ENCODE data around the gene ARHGEF39. TPM values are rescaled to one million over a fixed set of nuclear protein-coding genes. Genes with fewer than 3 reads are reported as not detected.

Gene ARHGEF39
- total and polyA plus RNA-seq, 7 donors = 0.07 to 0.79 (median 0.20) TPM; not detected in 1

DNA sequence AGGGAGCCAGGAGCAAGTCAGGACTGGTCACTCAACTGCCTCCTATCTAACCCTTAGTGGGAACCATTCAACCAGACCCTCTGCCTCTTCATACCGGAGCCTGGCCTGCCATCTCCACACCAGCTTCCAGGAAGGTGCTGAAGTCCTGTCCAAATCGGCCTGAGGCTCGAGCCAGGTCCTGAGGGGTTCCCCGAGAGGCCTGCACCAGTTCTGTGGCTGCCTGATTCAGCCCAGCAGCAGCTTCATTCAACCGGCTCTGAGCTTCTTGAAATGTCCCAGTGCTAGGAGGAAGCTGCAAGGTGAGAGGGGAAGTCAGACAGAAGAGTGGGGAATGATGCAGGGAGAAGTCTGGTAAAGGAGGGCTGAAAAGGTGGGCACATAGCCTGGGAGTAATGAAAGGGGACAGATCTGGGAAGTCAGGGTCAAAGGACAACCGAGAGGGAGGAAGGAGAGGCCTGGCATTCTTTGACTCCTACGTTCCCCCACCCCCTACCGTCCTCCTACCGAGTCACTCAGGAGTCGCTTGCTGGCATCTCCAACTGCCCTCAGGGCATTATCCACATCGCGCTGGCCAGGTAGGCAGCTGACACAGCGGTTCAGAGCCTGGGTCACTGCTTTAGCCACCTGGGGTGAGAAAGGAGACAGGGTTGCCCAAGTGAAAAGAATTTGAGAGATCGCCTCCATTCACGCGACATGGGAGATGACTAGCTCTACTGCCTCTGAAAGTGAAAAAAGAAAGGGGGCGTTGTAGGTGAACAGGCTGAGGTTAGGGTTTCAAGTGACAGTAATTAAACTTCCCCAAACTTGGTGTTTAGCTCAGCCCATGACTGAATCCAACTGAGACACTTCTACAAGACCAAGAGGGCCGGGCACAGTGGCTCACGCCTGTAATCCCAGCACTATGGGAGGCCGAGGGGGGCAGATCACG, 46.8 kb upstream of the ARHGEF39 start:
- no peak for ATAC-seq
- intact Hi-C loops (cut with DNase I) = no loop called here
- no peak for DNase-seq

GRCh38 chr9:35710818-35711500, 46.0 kb upstream of the ARHGEF39 start:
- Histone ChIP-seq H3K27me3 (ENCODE audit: insufficient read depth in 3 of 3, low read length in 2 of 3) (no peaks in the 10 kb centered on the region), H3K4me3 (no peak overlapping the region), H3K4me1 (no peaks in the 10 kb centered on the region), H3K27ac (no peak overlapping the region), H3K9me3 (no peaks in the 10 kb centered on the region), H3K36me3 (ENCODE audit: insufficient read depth in 1 of 2, low read depth in 1 of 2) (peaks cover 30 to 99% of the 10 kb centered on the region in 2 donors)
- intact Hi-C loops (cut with DNase I) = no loop called here
- WGBS, 3 donors = 63 to 84% (median 64%) methylated on average over 7 of the region's 7 CpGs
- DNase-seq = no peak
- TF ChIP-seq, protein P1, sequence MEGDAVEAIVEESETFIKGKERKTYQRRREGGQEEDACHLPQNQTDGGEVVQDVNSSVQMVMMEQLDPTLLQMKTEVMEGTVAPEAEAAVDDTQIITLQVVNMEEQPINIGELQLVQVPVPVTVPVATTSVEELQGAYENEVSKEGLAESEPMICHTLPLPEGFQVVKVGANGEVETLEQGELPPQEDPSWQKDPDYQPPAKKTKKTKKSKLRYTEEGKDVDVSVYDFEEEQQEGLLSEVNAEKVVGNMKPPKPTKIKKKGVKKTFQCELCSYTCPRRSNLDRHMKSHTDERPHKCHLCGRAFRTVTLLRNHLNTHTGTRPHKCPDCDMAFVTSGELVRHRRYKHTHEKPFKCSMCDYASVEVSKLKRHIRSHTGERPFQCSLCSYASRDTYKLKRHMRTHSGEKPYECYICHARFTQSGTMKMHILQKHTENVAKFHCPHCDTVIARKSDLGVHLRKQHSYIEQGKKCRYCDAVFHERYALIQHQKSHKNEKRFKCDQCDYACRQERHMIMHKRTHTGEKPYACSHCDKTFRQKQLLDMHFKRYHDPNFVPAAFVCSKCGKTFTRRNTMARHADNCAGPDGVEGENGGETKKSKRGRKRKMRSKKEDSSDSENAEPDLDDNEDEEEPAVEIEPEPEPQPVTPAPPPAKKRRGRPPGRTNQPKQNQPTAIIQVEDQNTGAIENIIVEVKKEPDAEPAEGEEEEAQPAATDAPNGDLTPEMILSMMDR (IDR thresholded peaks at IDR 0.05) = no peak
- no peak for ATAC-seq

More for the DNA sequence above, 46.8 kb upstream of the ARHGEF39 start:
- WGBS, 3 donors = 87 to 88% (median 87%) methylated on average over 21 of the region's 21 CpGs
- Histone ChIP-seq H3K4me1 (no peaks in the 10 kb centered on the region), H3K4me3 (no peak overlapping the region), H3K36me3 (ENCODE audit: insufficient read depth in 1 of 2, low read depth in 1 of 2) (peaks cover 28 to 99% of the 10 kb centered on the region in 2 donors), H3K9me3 (no peaks in the 10 kb centered on the region), H3K27me3 (ENCODE audit: insufficient read depth in 3 of 3, low read length in 2 of 3) (no peaks in the 10 kb centered on the region), H3K27ac (no peak overlapping the region)
- TF ChIP-seq, protein P1 (IDR thresholded peaks at IDR 0.05) = no peak

GRCh38 chr9:35708146-35708545, 43.2 kb upstream of the ARHGEF39 start:
- no peak overlapping the region for H3K4me3 ChIP-seq
- H3K27ac ChIP-seq = no peak overlapping the region
- intact Hi-C loops (cut with DNase I) = loop anchor here in 1 of 2 donors (10.0 kb wide), 1 partner anchor 303 kb away; no protein-coding TSS in a partner anchor
- no peaks in the 10 kb centered on the region for H3K27me3 ChIP-seq (ENCODE audit: insufficient read depth in 3 of 3, low read length in 2 of 3)
- ATAC-seq = no peak
- TF ChIP-seq, protein P1 (IDR thresholded peaks at IDR 0.05) = no peak
- peaks cover 20 to 99% of the 10 kb centered on the region in 2 donors for H3K36me3 ChIP-seq (ENCODE audit: insufficient read depth in 1 of 2, low read depth in 1 of 2)
- DNase-seq = no peak
- no peaks in the 10 kb centered on the region for H3K9me3 ChIP-seq
- H3K4me1 ChIP-seq = no peaks in the 10 kb centered on the region
- WGBS, 3 donors = 93 to 96% (median 93%) methylated on average over 4 of the region's 4 CpGs

DNA sequence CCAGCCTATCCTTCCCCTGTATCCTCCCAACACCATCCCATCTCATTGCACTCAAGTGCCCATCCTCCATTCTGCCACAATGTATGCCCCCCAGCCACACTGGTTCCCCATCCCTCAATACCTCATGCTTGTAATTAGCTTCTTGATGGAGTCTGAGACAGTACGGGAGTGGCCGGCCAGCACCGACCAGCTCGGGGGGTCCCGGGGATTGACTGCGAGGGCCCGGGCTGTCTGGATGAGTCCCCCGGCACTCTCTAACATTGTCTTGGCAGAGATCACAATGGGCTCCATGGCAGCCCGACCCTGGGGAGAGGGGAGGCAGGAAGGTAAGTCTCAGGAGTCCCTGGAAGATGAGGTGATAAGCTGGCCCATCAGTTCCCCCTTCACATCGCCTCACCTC, 42.0 kb upstream of the ARHGEF39 start:
- DNase-seq = no peak
- no peak for ATAC-seq
- Histone ChIP-seq H3K27ac (no peak overlapping the region), H3K27me3 (ENCODE audit: insufficient read depth in 3 of 3, low read length in 2 of 3) (no peaks in the 10 kb centered on the region), H3K4me1 (no peaks in the 10 kb centered on the region), H3K36me3 (ENCODE audit: insufficient read depth in 1 of 2, low read depth in 1 of 2) (peaks cover 21 to 99% of the 10 kb centered on the region in 2 donors), H3K4me3 (no peak overlapping the region), H3K9me3 (no peaks in the 10 kb centered on the region)
- 85 to 96% (median 88%) methylated on average over 10 of the region's 10 CpGs for WGBS, 3 donors
- intact Hi-C loops (cut with DNase I) = loop anchor here in 1 of 2 donors (10.0 kb wide), 1 partner anchor 302 kb away; no protein-coding TSS in a partner anchor
- TF ChIP-seq, protein P1 (IDR thresholded peaks at IDR 0.05) = no peak

All from psoas muscle (tissue), 8 donors.